H9 (cell line): ENCODE results near the gene STAP2. TPM values are rescaled to one million over a fixed set of nuclear protein-coding genes. Genes with fewer than 3 reads are reported as not detected.
"Not testable (repeated sequence)": the region's sequence is repeated elsewhere in the genome, so short reads cannot be mapped to it uniquely, and the experiment has no call there.

Source experiments
- DNase-seq: peaks from one replicate; pipeline ENCODE4 v3.0.0-alpha.2; 2017
- H2AFZ ChIP-seq: one replicate; pipeline ENCODE4 v1.6.1; 2013; ENCODE audit warnings: mild to moderate bottlenecking, low read length, control low read depth, moderate library complexity
- H2AK5ac ChIP-seq: 2 replicates; pipeline ENCODE4 v1.6.1; 2013; ENCODE audit warnings: low read length, control low read depth, mixed read lengths; ENCODE audit not compliant: insufficient read length
- H2BK120ac ChIP-seq: one replicate; pipeline ENCODE4 v1.6.1; 2013; ENCODE audit warnings: low read depth, mild to moderate bottlenecking, low read length, control low read depth, inconsistent platforms; ENCODE audit not compliant: poor library complexity, severe bottlenecking
- H2BK12ac ChIP-seq: 2 replicates; pipeline ENCODE4 v1.6.1; 2013; ENCODE audit warnings: low read length, control low read depth, mixed read lengths, low read depth; ENCODE audit not compliant: insufficient read length
- H2BK15ac ChIP-seq: 2 replicates; pipeline ENCODE4 v1.6.1; 2013; ENCODE audit warnings: low read depth, low read length, control low read depth
- H2BK20ac ChIP-seq: one replicate; pipeline ENCODE4 v1.6.1; 2013; ENCODE audit warnings: low read depth, mild to moderate bottlenecking, low read length, control low read depth, inconsistent platforms; ENCODE audit not compliant: poor library complexity, severe bottlenecking
- H2BK5ac ChIP-seq: 2 replicates; pipeline ENCODE4 v1.6.1; 2013; ENCODE audit warnings: low read length, control low read depth, mixed read lengths; ENCODE audit not compliant: insufficient read length
- H3K14ac ChIP-seq: 2 replicates; pipeline ENCODE4 v1.6.1; 2013; ENCODE audit warnings: low read length, control low read depth; ENCODE audit not compliant: insufficient read depth
- H3K18ac ChIP-seq: 2 replicates; pipeline ENCODE4 v1.6.1; 2013; ENCODE audit warnings: low read depth, mild to moderate bottlenecking, mixed read lengths, low read length, control low read depth; ENCODE audit not compliant: insufficient read length
- H3K23ac ChIP-seq: 2 replicates; pipeline ENCODE4 v1.6.1; 2013; ENCODE audit warnings: low read length, control low read depth, mixed read lengths, low read depth; ENCODE audit not compliant: insufficient read length
- H3K23me2 ChIP-seq: 2 replicates; pipeline ENCODE4 v1.6.1; 2013; ENCODE audit warnings: low read depth, mild to moderate bottlenecking, mixed read lengths, low read length, control low read depth; ENCODE audit not compliant: insufficient read length, poor library complexity, severe bottlenecking
- H3K27ac ChIP-seq: 2 replicates; pipeline ENCODE4 v1.5.1; 2013; ENCODE audit warnings: low read length, control low read depth, mixed read lengths, low read depth; ENCODE audit not compliant: insufficient read length
- H3K27me3 ChIP-seq: 2 replicates; pipeline ENCODE4 v1.6.1; 2013; ENCODE audit warnings: low read length, control low read depth, inconsistent platforms; ENCODE audit not compliant: insufficient read depth
- H3K4ac ChIP-seq: 2 replicates; pipeline ENCODE4 v1.6.1; 2013; ENCODE audit warnings: low read depth, mild to moderate bottlenecking, control low read depth, inconsistent platforms, low read length, moderate library complexity
- H3K4me1 ChIP-seq: 2 replicates; pipeline ENCODE4 v1.6.1; 2013; ENCODE audit warnings: low read length, control low read depth, inconsistent platforms; ENCODE audit not compliant: insufficient read depth
- H3K4me2 ChIP-seq: 2 replicates; pipeline ENCODE4 v1.6.1; 2013; ENCODE audit warnings: low read length, control low read depth, mixed read lengths; ENCODE audit not compliant: insufficient read length, insufficient read depth
- H3K56ac ChIP-seq: 2 replicates; pipeline ENCODE4 v1.6.1; 2013; ENCODE audit warnings: low read depth, mild to moderate bottlenecking, mixed read lengths, low read length, control low read depth; ENCODE audit not compliant: insufficient read length
- H3K79me1 ChIP-seq: 2 replicates; pipeline ENCODE4 v1.6.1; 2013; ENCODE audit warnings: low read depth, mild to moderate bottlenecking, moderate library complexity, low read length, control low read depth, inconsistent platforms; ENCODE audit not compliant: insufficient read depth, poor library complexity, severe bottlenecking
- H3K79me2 ChIP-seq: 2 replicates; pipeline ENCODE4 v1.6.1; 2013; ENCODE audit warnings: low read length, control low read depth, inconsistent platforms; ENCODE audit not compliant: insufficient read depth
- H3K9ac ChIP-seq: 2 replicates; pipeline ENCODE4 v1.6.1; 2013; ENCODE audit warnings: low read length, control low read depth, mixed read lengths; ENCODE audit not compliant: insufficient read length; ENCODE audit errors: extremely low read depth
- H3K9me3 ChIP-seq: one replicate; pipeline ENCODE4 v1.6.1; 2013; ENCODE audit warnings: low read depth, low read length, inconsistent platforms; ENCODE audit not compliant: control insufficient read depth
- H3T11ph ChIP-seq: one replicate; pipeline ENCODE4 v1.6.1; 2013; ENCODE audit warnings: mild to moderate bottlenecking, low read length, control low read depth, inconsistent platforms
- H4K20me1 ChIP-seq: one replicate; pipeline ENCODE4 v1.6.1; 2013; ENCODE audit not compliant: control insufficient read depth, insufficient read length, insufficient read depth
- H4K5ac ChIP-seq: 2 replicates; pipeline ENCODE4 v1.6.1; 2013; ENCODE audit warnings: low read depth, mild to moderate bottlenecking, mixed read lengths, low read length, control low read depth; ENCODE audit not compliant: insufficient read length
- H4K8ac ChIP-seq: replicated peaks from 2 replicates; pipeline ENCODE4 v1.6.1; 2013; ENCODE audit warnings: low read length, control low read depth, mixed read lengths, low read depth; ENCODE audit not compliant: insufficient read length
- H4K91ac ChIP-seq: 2 replicates; pipeline ENCODE4 v1.6.1; 2013; ENCODE audit warnings: low read depth, mild to moderate bottlenecking, moderate library complexity, mixed read lengths, low read length, control low read depth; ENCODE audit not compliant: insufficient read length
- H3K27ac Mint-ChIP-seq, 3 experiments: 2 replicates in 2 of 3; 3 replicates in 1 of 3; pipeline ENCODE4 v1.8.0; 2020 to 2021; ENCODE audit warnings: mixed read lengths in 3 of 3, mild to moderate bottlenecking in 1 of 3, moderate library complexity in 1 of 3
- H3K27me3 Mint-ChIP-seq: 2 replicates; pipeline ENCODE4 v1.8.0; 2021; ENCODE audit warnings: low read depth, mild to moderate bottlenecking, moderate library complexity, mixed read lengths
- H3K36me3 Mint-ChIP-seq, 3 experiments: 2 replicates in 2 of 3; 3 replicates in 1 of 3; pipeline ENCODE4 v1.8.0; 2020 to 2021; ENCODE audit warnings: low read depth in 3 of 3, mixed read lengths in 3 of 3; ENCODE audit not compliant: insufficient read depth in 1 of 3
- H3K4me1 Mint-ChIP-seq, 2 experiments: 2 replicates each; pipeline ENCODE4 v1.8.0; 2020; ENCODE audit warnings: mixed read lengths in 2 of 2
- H3K4me3 Mint-ChIP-seq, 2 experiments: 2 replicates in 1 of 2; 3 replicates in 1 of 2; pipeline ENCODE4 v1.8.0; 2020 to 2021; ENCODE audit warnings: mild to moderate bottlenecking in 2 of 2, mixed read lengths in 2 of 2, moderate library complexity in 1 of 2
- H3K9me3 Mint-ChIP-seq, 2 experiments: 2 replicates in 1 of 2; 3 replicates in 1 of 2; pipeline ENCODE4 v1.8.0; 2020; ENCODE audit warnings: mild to moderate bottlenecking in 2 of 2, mixed read lengths in 2 of 2, moderate library complexity in 1 of 2
- WGBS: extraction: QIAGEN DNeasy Blood & Tissue Kit; methylation state at CpG from one replicate; pipeline ENCODE4 v1.1.7; 2013; ENCODE audit warnings: missing lambda C conversion rate, low lambda C conversion rate, mixed read lengths; ENCODE audit not compliant: insufficient read length; ENCODE audit errors: extremely low coverage; 5-methylcytosine and 5-hydroxymethylcytosine counted together
- total RNA-seq: library from RNA; stranded (reverse); gene quantifications from 2 replicates; pipeline ENCODE4 v1.2.1, GENCODE V29; 2021
- TF ChIP-seq, protein P1 (sequence below): fragments of 200-600 bp; sonication (generic); conservative IDR thresholded peaks from 3 replicates; pipeline ENCODE4 v1.8.0; 2021; ENCODE audit warnings: antibody characterized with exemption, mild to moderate bottlenecking

The STAP2 gene
- total RNA-seq, 1 experiment from 2014 or later: 20.2 TPM

DNA sequence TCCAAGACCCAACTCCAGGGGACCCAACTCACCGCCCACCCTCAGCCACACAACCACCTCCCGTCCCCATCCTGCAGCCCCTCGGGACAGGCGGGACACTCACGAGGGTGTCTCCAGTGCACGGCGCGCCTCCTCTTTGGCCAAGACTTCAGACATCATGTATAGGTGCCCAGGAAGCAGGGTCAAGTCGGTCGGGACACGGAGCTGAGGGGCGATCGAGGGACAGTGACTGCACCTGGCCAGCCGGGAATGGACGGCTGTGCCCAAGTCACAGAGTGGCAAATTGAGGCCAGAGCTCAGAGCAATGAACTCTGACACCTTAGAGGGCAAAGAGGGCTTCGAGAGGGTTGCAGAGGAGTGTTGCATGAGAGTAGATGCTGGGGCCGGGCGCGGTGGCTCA lies 8.8 kb downstream of the STAP2 start:
- Histone ChIP-seq H3K79me1 (no peaks in the 10 kb centered on the region), H3K79me2 (no peaks in the 10 kb centered on the region), H3K4ac (no peak overlapping the region), H2BK20ac (no peak overlapping the region), H3K4me1 (peaks cover 2% of the 10 kb centered on the region; the same call in 1 of the 2 replicates), H2BK15ac (no peak overlapping the region), H4K8ac (no peak overlapping the region), H4K5ac (no peak overlapping the region), H3K27ac (no peak overlapping the region), H3K23me2 (peaks cover 9% of the 10 kb centered on the region), H3K18ac (no peak overlapping the region), H3K56ac (no peak overlapping the region), H2AFZ (no peak overlapping the region), H4K20me1 (no peaks in the 10 kb centered on the region), H3K9ac (no peak overlapping the region), H2BK120ac (no peak overlapping the region), H3K23ac (no peak overlapping the region), H4K91ac (no peak overlapping the region), H3K9me3 (no peaks in the 10 kb centered on the region), H2BK5ac (no peak overlapping the region), H3K27me3 (no peaks in the 10 kb centered on the region), H3T11ph (no peak overlapping the region), H2BK12ac (no peak overlapping the region), H3K14ac (no peak overlapping the region; the same call in 1 of the 2 replicates), H2AK5ac (no peak overlapping the region), H3K4me2 (no peak overlapping the region)
- Mint-ChIP-seq H3K9me3 (peaks cover 0 to 4% of the 10 kb centered on the region in 2 experiments; a peak in 1 of 5 replicates), H3K4me3 (peak overlapping the region in 1 of 2 experiments; percentile 56; a peak in 2 of 5 replicates), H3K36me3 (peaks cover 7 to 18% (median 10%) of the 10 kb centered on the region in 3 experiments), H3K4me1 (peaks cover 10 to 15% of the 10 kb centered on the region in 2 experiments), H3K27ac (no peak overlapping the region), H3K27me3 (peaks cover 6% of the 10 kb centered on the region)
- TF ChIP-seq, protein P1, sequence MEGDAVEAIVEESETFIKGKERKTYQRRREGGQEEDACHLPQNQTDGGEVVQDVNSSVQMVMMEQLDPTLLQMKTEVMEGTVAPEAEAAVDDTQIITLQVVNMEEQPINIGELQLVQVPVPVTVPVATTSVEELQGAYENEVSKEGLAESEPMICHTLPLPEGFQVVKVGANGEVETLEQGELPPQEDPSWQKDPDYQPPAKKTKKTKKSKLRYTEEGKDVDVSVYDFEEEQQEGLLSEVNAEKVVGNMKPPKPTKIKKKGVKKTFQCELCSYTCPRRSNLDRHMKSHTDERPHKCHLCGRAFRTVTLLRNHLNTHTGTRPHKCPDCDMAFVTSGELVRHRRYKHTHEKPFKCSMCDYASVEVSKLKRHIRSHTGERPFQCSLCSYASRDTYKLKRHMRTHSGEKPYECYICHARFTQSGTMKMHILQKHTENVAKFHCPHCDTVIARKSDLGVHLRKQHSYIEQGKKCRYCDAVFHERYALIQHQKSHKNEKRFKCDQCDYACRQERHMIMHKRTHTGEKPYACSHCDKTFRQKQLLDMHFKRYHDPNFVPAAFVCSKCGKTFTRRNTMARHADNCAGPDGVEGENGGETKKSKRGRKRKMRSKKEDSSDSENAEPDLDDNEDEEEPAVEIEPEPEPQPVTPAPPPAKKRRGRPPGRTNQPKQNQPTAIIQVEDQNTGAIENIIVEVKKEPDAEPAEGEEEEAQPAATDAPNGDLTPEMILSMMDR: no peak
- WGBS: no CpG with 5 or more reads among the region's 19 CpGs
- no peak for DNase-seq

DNA sequence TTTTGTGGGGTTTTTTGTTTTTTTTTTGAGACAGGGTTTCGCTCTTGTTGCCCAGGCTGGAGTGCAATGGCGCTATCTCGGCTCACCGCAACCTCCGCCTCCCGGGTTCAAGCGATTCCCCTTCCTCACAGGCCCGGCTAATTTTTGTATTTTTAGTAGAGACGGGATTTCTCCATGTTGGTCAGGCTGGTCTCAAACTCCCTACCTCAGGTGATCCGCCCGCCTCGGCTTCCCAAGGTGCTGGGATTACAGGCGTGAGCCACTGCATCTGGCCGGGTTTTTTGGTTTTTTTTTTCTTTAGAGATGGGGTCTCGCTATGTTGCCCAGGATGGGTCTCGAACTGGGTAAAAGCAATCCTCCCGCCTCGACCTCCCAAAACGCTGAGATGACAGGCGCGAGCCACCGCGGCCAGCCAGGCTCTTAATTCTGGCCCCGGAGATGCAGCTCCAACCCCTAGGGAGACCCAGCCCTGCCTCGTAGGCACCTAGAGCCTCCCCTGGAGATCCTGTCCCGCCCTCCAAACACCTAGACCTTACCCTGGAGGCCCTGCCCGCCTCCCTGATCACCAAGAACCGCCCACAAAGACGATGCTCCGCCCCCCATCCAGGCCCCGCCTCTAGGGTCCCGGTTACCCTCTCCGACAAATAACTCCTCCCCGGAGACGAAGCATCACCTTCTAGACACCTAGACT lies 9.5 kb downstream of the STAP2 start:
- not testable (repeated sequence) for H2AFZ ChIP-seq, H2BK20ac ChIP-seq, H3K18ac ChIP-seq, H3T11ph ChIP-seq, H3K56ac ChIP-seq, H3K27me3 ChIP-seq, H3K14ac ChIP-seq, H4K5ac ChIP-seq, H2BK120ac ChIP-seq, H2AK5ac ChIP-seq, H3K9ac ChIP-seq, H4K91ac ChIP-seq, H3K79me2 ChIP-seq, H3K27me3 Mint-ChIP-seq, H3K79me1 ChIP-seq, H3K9me3 Mint-ChIP-seq, H3K23ac ChIP-seq, H3K27ac ChIP-seq, H2BK5ac ChIP-seq, H4K20me1 ChIP-seq, H2BK12ac ChIP-seq, H3K4ac ChIP-seq, H3K9me3 ChIP-seq, H4K8ac ChIP-seq, H3K4me1 ChIP-seq, H3K23me2 ChIP-seq, H2BK15ac ChIP-seq
- Mint-ChIP-seq H3K36me3 (peaks cover 3 to 17% (median 7%) of the 10 kb centered on the region in 3 experiments), H3K4me1 (peaks cover 10 to 15% of the 10 kb centered on the region in 2 experiments), H3K27ac (peak overlapping the region in 1 of 3 experiments; percentile 55; a peak in 2 of 7 replicates), H3K4me3 (peak overlapping the region; percentile 80 to 87)
- WGBS: no CpG with 5 or more reads among the region's 35 CpGs
- DNase-seq: peak; percentile 85
- peak overlapping the region; percentile 18 for H3K4me2 ChIP-seq
